GM18861 (cell line): Measurements from ENCODE around the gene SERINC2.
"Not testable (repeated sequence)": the region's sequence is repeated elsewhere in the genome, so short reads cannot be mapped to it uniquely, and the experiment has no call there.

Experiments used
- ATAC-seq: cut with Tn5 transposase; IDR thresholded peaks from one replicate; pipeline ENCODE4 v1.9.1; 2021; ENCODE audit not compliant: unreplicated experiment

Gene SERINC2

DNA sequence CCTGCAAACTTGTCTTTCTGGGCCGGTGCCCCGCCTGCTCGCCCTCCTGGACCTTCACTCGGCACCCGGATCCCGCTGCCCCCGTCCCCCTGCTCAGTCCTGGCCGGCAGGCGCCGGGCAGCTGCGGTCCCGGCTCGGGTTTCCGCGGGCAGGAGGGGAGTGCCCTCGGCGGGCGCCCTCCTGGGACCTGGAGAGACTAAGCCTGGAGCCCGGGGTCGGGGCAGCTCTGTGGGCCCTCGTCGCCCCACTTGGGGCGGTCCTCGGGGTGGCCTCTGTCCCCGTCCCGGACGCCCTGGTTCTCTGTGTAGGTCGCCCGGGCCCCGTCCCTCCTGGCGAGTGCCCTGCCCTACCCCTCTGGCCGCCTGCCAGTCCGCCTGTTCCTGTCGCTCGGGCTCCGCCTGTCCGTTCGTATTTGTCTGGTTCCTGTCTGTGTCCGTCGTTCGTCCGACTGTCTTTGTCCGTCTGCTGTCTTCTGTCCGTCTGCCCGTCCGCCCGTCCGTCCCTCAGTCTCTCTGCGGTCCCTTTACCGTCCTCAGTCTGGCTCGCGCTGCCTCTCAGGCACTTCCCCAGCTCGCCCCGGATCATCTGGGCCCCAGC, 490 bp downstream of the SERINC2 start:
- no peak for ATAC-seq

DNA sequence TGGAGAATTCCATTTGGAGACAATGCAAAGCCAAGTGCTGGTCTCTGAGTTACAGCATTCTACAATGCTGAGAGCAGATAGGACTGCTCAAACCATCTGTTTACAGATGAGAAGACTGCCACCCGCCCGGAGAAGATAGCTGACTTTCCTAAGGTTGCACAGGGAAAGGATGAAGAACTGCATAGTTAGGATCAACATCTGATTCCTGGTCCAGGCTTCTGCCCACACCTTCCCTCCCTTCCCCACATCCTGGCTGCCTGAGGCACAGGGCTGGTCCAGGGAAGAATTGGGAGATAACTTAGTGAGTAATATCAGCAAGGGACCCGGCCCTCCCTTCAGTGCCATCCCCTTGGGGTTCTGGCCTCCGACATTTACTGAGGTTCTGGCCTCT, 2.0 kb downstream of the SERINC2 start:
- ATAC-seq: no peak

DNA sequence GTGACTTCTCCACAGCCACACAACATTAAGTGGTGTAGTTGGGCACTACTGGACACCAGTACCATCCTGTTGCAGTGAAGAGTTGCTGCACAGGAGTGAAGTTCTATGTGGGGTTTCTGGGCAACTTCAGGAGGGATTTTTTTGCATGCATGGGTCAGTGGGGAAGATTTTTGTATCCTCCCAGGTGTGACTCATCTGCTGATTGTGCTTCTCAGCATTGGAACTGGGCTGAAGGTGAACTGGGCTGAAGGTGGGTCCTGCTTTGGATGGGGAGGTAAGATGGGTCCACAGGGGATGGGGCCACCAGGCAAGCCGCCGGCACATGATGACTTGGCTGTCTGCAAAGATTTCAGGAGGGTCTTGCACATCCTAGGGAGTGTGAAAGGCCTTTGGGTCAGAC, 2.6 kb downstream of the SERINC2 start:
- no peak for ATAC-seq

DNA sequence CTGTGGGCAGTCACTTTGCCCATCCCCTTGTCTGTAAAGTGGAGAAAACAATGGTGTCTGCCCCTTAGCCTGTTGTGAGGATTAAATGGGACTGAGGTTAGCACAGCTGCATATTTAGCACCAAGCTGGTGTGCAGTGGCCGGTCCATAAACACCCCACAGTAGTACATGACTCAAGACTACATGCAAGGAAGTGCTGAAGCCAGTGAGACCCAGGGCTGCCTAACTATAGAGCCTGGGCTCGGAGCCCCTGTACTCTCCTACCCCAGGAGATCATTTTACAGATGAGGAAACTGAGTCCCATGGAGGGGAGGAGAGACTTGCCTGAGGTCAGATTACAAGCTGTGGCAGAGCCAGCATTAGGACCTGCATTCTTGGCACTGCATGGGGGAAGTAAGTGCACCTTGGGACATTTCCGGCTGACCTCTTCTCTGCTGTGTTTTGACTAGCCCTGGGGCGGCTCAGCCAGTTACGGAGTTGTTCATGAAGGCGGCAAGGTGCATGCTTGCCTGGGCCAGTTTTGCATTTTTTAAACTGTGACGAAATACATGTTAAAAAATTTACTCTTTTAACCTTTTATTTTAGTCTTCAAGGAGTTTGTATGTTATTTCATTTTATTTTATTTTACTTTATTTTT, 3.2 kb downstream of the SERINC2 start:
- no peak for ATAC-seq

DNA sequence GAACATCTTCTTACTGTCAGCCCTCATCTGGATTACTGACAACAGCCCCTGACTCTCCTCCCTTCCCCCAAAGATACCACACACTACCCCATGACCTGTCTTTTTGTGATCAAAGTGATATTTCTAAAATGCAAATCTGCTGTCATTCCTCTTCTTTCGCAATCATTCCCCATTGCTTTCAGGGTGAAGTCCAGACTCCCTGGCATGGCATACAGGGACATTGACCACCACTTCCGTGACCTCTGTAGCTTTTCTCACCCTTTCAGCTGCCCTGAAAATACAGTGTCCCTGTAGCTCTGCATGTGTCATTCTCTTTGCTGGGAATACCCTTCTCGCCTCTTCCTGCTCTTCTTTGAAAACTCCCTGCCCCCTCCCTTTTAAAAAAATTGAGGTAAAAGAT, 4.1 kb downstream of the SERINC2 start:
- ATAC-seq: no peak

DNA sequence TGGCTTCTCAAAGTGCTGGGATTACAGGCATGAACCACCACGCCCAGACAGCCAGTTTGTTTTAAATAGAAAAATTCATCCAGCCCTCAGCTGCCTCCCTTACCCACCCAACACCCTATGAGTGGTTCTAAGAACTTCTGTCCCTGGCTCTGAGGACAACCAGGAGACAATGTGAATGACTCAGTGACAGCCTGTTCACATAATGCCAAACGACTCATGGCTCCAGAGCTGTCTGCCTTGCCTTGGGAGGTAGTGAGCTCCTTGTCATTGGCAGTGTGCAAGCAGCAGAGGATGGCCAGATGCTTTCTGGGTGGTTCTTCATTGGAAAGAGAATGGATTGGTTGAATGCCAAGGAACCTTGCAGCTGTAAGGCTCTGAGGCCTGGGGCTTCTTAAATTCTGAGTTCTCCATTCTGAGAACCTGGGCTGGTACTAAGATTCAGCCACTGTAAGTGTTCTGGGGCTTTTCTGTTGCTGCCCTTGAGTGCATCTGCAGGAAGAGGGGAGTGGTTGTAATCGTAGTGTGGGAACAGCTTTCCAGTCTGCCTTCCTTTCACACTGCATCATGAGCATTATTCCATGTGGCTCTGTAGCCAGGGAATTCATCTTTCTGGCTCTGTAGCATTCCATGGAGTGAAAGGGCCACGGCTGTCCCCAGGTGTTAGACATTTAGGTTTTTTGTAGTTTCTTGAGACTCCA, 5.8 kb downstream of the SERINC2 start:
- no peak for ATAC-seq

DNA sequence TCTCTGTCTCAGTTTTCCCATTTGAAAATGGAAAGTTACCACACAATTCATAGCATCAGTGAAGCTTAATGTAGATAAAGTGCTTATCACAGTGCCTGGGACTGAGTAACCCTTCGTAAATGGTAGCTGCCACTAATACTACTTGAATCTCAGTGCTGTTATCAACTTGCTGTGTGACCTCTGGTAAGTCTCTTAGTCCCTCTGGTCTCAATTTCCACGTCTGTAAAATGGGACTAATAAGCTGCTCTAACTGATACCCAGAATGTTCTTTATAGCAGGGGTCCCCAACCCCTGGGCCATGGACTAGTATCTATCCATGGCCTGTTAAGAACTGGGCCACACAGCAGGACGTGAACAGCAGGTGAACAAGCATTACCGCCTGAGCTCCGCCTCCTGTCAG, 7.7 kb downstream of the SERINC2 start:
- no peak for ATAC-seq

DNA sequence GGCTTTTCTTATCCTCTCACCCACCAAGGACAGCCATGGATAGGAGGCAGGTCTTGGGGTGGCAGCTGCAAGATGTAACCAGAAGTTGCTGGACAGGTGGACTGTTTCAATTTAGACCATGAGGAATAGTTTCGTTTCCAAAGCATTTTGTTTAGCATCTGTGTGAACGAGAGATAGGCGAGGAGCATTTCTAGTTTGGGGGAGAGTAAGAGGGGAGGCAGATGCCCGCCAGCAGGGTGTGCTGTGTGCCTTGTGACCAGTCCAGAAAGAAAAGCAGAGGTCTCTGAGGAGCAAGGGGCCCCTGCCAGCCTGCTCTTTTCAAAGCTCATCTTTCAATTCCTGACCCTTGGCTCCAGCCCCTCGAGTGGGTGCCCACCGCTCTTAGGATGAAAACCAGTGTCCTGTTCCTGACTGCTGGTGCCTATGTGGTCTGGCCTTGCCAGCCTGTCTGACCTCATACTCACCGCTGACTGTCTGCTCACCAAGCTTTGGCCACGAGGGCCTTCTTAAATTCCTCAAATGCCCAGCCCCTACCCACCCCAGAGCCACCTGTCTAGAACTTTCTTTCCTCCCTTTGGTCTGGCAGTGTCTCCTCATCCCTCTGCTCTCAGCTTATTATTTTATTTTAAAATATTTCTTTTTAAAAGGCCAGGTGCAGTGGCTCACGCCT, 8.5 kb downstream of the SERINC2 start:
- ATAC-seq: no peak

DNA sequence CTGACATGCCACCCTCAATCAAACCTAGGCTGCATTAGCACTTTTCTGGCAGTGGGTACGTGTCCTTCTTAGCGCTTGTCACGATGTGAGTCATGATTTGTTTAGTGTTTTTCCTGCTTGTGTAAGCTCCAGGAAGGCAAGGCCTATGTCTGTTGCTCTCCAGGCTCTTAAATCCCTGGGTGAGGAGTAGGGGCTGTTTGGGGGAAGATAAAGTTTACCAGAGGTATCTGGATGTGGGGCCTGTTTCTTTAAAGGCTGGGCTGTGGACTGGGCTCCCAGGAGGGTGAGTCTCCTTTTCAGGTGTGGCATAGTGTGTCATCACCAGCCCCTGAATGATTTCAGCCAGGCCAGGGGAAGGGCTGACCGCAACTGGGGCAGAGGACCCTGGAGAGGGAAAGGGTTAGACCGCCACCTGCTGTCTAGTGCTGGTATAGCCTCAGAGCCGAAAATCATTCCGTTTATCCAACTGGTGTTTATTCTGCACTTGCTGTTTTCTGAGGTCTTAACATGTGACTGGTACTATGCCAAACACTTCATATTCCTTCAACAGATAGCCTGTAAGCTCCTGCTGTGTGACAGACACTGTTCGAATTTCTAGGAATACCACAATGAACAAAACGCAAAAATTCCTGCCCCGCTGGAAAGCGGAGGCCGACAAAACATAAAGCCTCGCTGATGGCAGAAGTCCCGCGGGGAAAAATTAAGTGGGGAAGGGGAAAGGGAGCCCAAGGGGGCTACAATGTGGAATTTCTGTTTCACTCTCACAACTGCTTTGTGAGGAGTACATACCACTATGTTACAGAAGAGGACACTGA, 9.7 kb downstream of the SERINC2 start:
- ATAC-seq: no peak

DNA sequence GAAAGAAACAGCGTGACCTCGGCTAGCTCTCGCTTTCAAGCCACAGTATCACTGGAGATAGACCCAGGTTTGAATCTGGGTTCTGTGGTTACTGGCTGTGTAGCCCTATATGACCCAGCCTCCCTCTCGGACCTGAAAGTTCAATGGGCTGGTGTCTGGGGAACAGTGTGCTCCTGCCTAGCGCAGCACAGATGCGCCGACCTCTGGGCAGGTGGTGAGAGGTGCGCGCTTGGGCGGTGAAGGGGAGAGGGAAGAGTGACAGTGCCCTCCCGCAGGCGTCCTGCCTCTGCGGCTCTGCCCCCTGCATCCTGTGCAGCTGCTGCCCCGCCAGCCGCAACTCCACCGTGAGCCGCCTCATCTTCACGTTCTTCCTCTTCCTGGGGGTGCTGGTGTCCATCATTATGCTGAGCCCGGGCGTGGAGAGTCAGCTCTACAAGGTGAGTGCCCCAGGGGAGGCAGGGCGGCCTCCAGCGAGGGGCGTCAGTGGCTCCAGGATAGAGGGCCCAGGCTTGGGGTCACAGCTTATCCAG, 10.5 kb downstream of the SERINC2 start:
- peak; percentile 78 for ATAC-seq

DNA sequence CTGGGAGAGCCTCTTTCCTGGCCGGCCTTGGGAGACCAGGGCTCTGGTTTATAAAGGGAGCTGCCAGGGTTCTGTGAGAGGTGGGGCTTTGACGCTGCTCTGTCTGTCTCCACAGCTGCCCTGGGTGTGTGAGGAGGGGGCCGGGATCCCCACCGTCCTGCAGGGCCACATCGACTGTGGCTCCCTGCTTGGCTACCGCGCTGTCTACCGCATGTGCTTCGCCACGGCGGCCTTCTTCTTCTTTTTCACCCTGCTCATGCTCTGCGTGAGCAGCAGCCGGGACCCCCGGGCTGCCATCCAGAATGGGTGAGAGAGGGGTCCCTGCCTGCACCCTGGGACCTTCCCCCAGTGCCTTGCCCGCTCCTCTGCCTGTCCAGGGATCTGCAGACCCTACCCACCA, 11.6 kb downstream of the SERINC2 start:
- ATAC-seq: no peak

DNA sequence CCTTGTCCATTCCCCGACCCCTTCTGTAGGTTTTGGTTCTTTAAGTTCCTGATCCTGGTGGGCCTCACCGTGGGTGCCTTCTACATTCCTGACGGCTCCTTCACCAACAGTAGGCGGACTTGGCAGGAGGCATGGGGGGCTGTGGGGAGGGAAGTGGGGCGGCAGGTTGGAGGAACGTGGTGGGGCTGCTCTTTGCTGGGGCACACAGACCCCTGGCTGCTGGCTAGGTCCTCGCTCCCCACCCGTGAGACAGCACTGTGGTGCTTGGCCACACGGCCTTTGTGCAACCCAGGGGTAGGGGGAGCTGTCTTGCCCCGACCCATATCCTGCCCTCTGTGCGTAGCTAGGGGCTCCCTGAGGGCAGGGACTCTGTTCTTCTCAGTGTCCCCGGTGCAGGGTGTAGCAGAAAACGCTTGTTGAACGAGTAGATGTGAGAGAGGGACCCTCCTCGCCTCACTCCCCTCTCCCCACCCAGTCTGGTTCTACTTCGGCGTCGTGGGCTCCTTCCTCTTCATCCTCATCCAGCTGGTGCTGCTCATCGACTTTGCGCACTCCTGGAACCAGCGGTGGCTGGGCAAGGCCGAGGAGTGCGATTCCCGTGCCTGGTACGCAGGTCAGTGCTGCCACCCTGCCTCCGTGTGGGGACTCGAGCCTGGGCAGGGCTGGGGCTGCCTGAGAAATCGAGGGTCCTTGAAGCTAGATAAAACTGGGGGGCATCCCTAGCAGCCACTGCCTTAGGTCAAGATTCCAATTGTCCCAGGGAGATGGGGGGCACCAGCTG, 12.5 kb downstream of the SERINC2 start:
- no peak for ATAC-seq

DNA sequence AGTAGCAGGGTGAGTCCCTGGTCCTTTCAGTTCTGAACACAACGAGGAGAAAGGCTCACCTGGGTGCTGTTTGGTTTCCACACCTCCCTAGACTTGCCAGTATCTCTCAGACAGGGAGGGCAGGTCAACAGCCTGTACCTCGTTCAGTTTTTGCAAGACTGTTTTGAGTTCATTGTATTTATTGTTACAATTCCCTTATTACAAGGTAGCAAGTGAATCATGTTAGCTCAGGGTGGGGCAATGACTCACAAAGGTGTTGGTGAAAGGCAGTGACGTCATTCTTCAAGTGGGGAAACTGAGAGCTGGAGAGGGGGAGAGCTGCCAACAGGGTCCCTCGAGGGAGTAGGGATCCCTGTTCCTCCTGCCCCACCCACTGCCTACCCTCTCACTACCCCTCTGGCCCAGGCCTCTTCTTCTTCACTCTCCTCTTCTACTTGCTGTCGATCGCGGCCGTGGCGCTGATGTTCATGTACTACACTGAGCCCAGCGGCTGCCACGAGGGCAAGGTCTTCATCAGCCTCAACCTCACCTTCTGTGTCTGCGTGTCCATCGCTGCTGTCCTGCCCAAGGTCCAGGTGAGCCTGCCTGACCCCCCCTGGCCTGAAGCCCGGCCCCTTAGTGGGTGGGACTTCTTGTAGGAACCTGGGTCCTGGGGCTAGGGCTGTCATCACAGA, 13.4 kb downstream of the SERINC2 start:
- no peak for ATAC-seq

DNA sequence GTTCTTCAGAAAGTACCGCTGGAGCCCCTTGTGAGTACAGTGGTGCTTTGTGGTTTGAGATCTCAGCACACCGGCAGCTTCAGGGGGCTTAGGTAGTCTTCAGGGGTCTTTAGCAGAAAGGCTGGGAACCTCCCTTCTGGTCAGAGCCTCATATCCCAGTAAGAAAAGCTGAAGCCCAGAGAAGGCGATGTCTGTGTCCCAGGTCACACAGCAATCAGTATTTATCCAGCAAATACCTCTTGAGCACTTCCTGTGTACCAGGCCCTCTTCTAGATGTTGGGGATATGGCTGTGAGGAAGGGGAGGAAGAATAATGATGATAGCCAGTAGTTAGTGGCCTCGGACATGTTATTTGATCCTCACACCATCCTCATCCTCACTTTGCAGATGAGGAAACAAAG, 14.3 kb downstream of the SERINC2 start:
- no peak for ATAC-seq

DNA sequence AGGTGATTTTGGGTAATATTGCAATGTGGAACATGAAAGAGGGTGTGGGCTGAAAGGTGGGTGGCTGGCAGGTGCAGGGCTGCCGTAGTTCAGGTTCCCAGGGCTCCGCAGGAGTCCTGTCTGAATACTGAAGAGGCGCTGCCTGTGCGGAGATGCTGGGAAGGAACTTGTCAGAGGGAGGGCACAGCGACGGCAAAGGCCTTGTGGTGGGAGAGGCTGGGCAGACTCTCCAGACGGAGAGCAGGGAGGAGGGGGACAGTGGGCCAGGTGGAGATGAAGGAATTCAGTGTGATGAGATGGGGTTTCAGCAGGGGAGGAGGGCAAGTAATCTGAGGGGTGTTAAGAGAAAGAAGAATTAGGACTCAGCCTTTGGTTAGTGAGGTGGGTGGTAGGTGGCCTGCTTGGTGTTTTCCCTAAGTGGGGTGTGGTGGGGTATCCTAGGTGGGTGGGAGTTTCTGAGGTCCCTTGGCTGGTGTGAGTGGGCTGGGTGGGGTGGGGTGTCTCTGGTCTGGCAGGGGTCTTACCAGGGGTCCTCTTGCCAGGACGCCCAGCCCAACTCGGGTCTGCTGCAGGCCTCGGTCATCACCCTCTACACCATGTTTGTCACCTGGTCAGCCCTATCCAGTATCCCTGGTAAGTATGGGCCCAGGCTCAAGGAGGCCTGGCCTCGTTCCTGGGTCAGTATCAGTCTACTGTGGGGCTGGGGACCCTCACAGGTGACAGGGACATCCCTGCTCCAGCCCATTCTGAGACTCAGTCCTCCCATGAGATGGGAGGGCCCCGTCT, 15.6 kb downstream of the SERINC2 start:
- no peak for ATAC-seq

DNA sequence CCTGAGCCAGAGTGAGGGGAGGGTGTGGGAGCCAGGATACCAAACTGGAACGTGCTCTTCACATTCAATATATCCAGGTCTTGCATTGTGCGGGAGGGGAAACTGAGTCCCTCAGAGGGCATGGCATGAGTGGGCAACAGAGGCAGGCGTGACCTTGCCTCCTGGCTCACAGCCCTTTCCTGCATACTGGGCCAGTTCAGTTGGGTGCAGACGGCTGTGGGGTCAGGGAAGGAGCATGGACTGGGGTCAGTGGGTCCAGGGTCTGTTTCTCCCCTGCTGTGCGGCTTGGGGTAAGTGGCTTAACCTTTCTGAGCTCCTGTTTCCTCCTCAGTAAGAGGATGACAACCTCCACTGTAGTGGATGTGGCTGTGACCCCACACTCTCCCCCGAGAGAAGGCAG, 16.6 kb downstream of the SERINC2 start:
- no peak for ATAC-seq

DNA sequence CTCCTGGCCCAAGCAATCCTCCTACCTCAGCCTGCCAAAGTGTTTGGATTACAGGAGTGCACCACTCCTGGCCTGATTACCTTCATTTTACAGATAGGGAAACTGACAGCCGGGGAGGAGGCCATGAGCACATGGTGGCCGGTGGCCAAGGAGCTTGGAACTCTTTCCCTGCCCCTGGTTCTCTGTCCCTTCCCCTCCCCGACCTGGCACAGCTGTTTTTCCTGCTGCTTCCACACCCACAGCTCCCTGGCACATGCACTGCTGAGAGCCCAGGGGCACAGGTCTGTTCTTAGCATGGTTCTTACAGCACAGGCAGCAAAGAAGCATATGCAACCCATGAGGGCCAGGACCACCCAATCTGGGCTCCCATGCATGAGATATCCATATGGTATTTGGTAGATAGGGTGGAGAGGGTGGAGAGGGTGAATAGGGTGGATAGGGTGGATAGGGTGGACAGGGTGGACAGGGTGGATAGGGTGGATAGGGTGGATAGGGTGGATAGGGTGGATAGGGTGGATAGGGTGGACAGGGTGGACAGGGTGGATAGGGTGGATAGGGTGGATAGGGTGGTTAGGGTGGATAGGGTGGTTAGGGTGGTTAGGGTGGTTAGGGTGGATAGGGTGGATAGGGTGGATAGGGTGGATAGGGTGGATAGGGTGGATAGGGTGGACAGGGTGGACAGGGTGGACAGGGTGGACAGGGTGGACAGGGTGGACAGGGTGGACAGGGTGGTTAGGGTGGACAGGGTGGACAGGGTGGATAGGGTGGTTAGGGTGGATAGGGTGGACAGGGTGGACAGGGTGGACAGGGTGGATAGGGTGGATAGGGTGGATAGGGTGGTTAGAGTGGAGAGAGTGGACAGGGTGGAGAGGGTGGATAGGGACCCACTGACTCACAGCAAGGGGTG, 18.6 kb downstream of the SERINC2 start:
- ATAC-seq: not testable (repeated sequence)
